Endothelial cell of umbilical vein (primary cell): Measurements from ENCODE around the gene HS3ST3A1. TPM values are rescaled to one million over a fixed set of nuclear protein-coding genes. Genes with fewer than 3 reads are reported as not detected.
A peak's percentile ranks its signal among the peaks of the same experiment; 100 is the strongest.

Source experiments
- BruUV-seq: library from RNA; stranded (reverse); fragments of 400-500 nt; replicated peaks from 2 replicates; lab custom pipeline; 2021; lab: Mats Ljungman, UMichigan
- CTCF ChIA-PET: fragments of 300-600, 350-600 bp; sonication (Branson Sonifier 250); formaldehyde crosslinking; loops from one replicate; lab custom pipeline; 2021; ENCODE audit warnings: antibody characterized with exemption, inconsistent platforms; lab: Charles Lee
- POLR2A ChIA-PET: fragments of 300-600, 350-600 bp; sonication (Branson Sonifier 250); formaldehyde crosslinking; loops from one replicate; lab custom pipeline; 2021; ENCODE audit warnings: antibody characterized with exemption, inconsistent platforms; lab: Charles Lee
- DNase-seq: peaks from one replicate; pipeline ENCODE4 v3.0.0-alpha.2; 2011; ENCODE audit warnings: low read depth, low spot score
- FAIRE-seq: peaks from 2 replicates; lab custom pipeline; 2011; peaks lifted over from hg19 to GRCh38; lab: Jason Lieb, UNC
- H2AFZ ChIP-seq: 2 replicates; pipeline ENCODE4 v1.6.0; 2012; ENCODE audit warnings: low read depth, low read length, control low read depth, inconsistent platforms
- H3K27ac ChIP-seq: 2 replicates; pipeline ENCODE4 v1.5.1; 2011; ENCODE audit warnings: low read depth, mild to moderate bottlenecking, control low read depth, low read length, moderate library complexity; ENCODE audit not compliant: insufficient read depth
- H3K27me3 ChIP-seq, 2 experiments: 2 replicates each; pipeline versions ENCODE4 v1.6.0 to v1.6.1; 2011; ENCODE audit warnings: low read length in 2 of 2, mixed read lengths in 1 of 2; ENCODE audit not compliant: control insufficient read depth in 2 of 2, insufficient read depth in 2 of 2
- H3K36me3 ChIP-seq, 2 experiments: 2 replicates in 1 of 2; 3 replicates in 1 of 2; pipeline ENCODE4 v1.5.1; 2011; ENCODE audit warnings: low read length in 2 of 2, mild to moderate bottlenecking in 1 of 2, moderate library complexity in 1 of 2; ENCODE audit not compliant: control insufficient read depth in 2 of 2, insufficient read depth in 2 of 2; ENCODE audit errors: extremely low read depth in 1 of 2
- H3K4me1 ChIP-seq: 3 replicates; pipeline ENCODE4 v1.5.1; 2011; ENCODE audit warnings: mild to moderate bottlenecking, low read length; ENCODE audit not compliant: control insufficient read depth, insufficient read depth; ENCODE audit errors: extremely low read depth
- H3K4me2 ChIP-seq: 2 replicates; pipeline ENCODE4 v1.6.1; 2011; ENCODE audit warnings: low read length, control low read depth, mixed read lengths; ENCODE audit not compliant: insufficient read depth
- H3K4me3 ChIP-seq, 3 experiments: fragments of 200-600 bp in 1 of 3; sonication (generic), shearing (Covaris generic) in 1 of 3; replicated peaks in 1 of 3; 2 replicates each; pipeline ENCODE4 v1.5.1; 2011 to 2016; ENCODE audit warnings: control low read depth in 3 of 3, low read length in 3 of 3, mild to moderate bottlenecking in 2 of 3, inconsistent platforms in 1 of 3, low read depth in 1 of 3, moderate library complexity in 1 of 3; ENCODE audit not compliant: insufficient read depth in 1 of 3
- H3K79me2 ChIP-seq: 2 replicates; pipeline ENCODE4 v1.6.0; 2012; ENCODE audit warnings: low read length, inconsistent platforms; ENCODE audit not compliant: control insufficient read depth, insufficient read depth
- H3K9ac ChIP-seq: replicated peaks from 2 replicates; pipeline ENCODE3; 2011; ENCODE audit warnings: low read length, control low read depth; ENCODE audit not compliant: insufficient read depth; ENCODE audit errors: extremely low read depth
- H3K9me1 ChIP-seq: replicated peaks from 3 replicates; pipeline ENCODE4 v1.6.0; 2011; ENCODE audit warnings: mild to moderate bottlenecking, low read length; ENCODE audit not compliant: control insufficient read depth, insufficient read depth; ENCODE audit errors: extremely low read depth
- H3K9me3 ChIP-seq: replicated peaks from 2 replicates; pipeline ENCODE4 v1.5.1; 2012; ENCODE audit warnings: low read length, inconsistent platforms; ENCODE audit not compliant: control insufficient read depth, insufficient read depth
- H4K20me1 ChIP-seq: replicated peaks from 2 replicates; pipeline ENCODE3; 2011; ENCODE audit warnings: mild to moderate bottlenecking, low read length; ENCODE audit not compliant: control insufficient read depth, insufficient read depth; ENCODE audit errors: extremely low read depth
- CTCF ChIP-seq, 2 donors: IDR thresholded peaks; 1 replicate in 1 of 2; 2 replicates in 1 of 2; pipeline ENCODE4 v1.5.1; 2011; ENCODE audit warnings: low read length in 2 of 2, mild to moderate bottlenecking in 2 of 2, moderate library complexity in 2 of 2, control low read depth in 1 of 2, inconsistent platforms in 1 of 2, low read depth in 1 of 2; ENCODE audit not compliant: insufficient read depth in 1 of 2; ENCODE audit errors: extremely low read depth in 1 of 2
- EZH2 ChIP-seq: IDR thresholded peaks from 2 replicates; pipeline ENCODE4 v1.6.1; 2012; ENCODE audit warnings: borderline replicate concordance, low read depth, mild to moderate bottlenecking, moderate library complexity, low read length, inconsistent platforms; ENCODE audit not compliant: severe bottlenecking
- FOS ChIP-seq: IDR thresholded peaks from 2 replicates; pipeline ENCODE4 v1.6.1; 2011; ENCODE audit warnings: mild to moderate bottlenecking, low read length, moderate library complexity, borderline replicate concordance; ENCODE audit not compliant: insufficient read depth
- GATA2 ChIP-seq: IDR thresholded peaks from 2 replicates; pipeline ENCODE4 v1.7.0; 2011; ENCODE audit warnings: low read depth, mild to moderate bottlenecking, moderate library complexity, mixed read lengths, low read length; ENCODE audit not compliant: insufficient read length, insufficient read depth
- JUN ChIP-seq: IDR thresholded peaks from 2 replicates; pipeline ENCODE4 v1.6.1; 2011; ENCODE audit warnings: borderline replicate concordance, low read depth; ENCODE audit not compliant: insufficient read length, insufficient read depth
- MAX ChIP-seq: IDR thresholded peaks from 2 replicates; pipeline ENCODE4 v1.6.1; 2011; ENCODE audit not compliant: insufficient read depth, insufficient read length
- MYC ChIP-seq: IDR thresholded peaks from one replicate; pipeline ENCODE4 v1.6.1; 2011; ENCODE audit warnings: mild to moderate bottlenecking, low read depth, low read length
- POLR2A ChIP-seq: IDR thresholded peaks from 2 replicates; pipeline ENCODE4 v1.6.1; 2012; ENCODE audit warnings: low read depth, mild to moderate bottlenecking, control low read depth, low read length
- POLR2AphosphoS5 ChIP-seq: IDR thresholded peaks from 2 replicates; pipeline ENCODE4 v1.6.1; 2012; ENCODE audit warnings: low read depth, mild to moderate bottlenecking, control low read depth, low read length, moderate library complexity; ENCODE audit not compliant: insufficient read depth
- dilution Hi-C: fragments of 300-500 bp; cut with MboI; formaldehyde crosslinking; loops from one replicate; pipeline ENCODE4 v1.15.0; 2019; ENCODE audit warnings: low sequenced_read_pairs; ENCODE audit not compliant: extremely low pct_ligation_motif_present
- intact Hi-C: fragments of 100-400 bp; cut with micrococcal nuclease; formaldehyde crosslinking; loops from one replicate; pipeline ENCODE4 v1.10.0; 2022
- polyA plus RNA-seq, 4 experiments: library from polyadenylated mRNA; depleted of rRNA in 3 of 4; stranded (reverse) in 3 of 4; unstranded in 1 of 4; fragments of >200 nt; gene quantifications; 2 replicates each; pipeline versions ENCODE4 v1.2.1 to v1.2.3, GENCODE V29; 2011 to 2012; ENCODE audit warnings: missing spikeins in 1 of 4
- total RNA-seq: library from RNA; stranded (reverse); gene quantifications from 2 replicates; pipeline ENCODE4 v1.2.3, GENCODE V29; 2021

The HS3ST3A1 gene
- total and polyA plus RNA-seq, 2 donors (not counting 3 experiments of a cell fraction or from before 2014, with no cell fraction given), result not detected

- no peaks in the 10 kb centered on the region for H3K9me3 ChIP-seq
- no peak overlapping the region for H2AFZ ChIP-seq
- ChIA-PET POLR2A (no interaction called here), CTCF (interaction anchor here (0.6 to 4.3 kb wide), 6 partner anchors 9 to 1328 kb away, joined by 3 to 66 read pairs (median 4); partner anchors contain the start of gene HS3ST3B1)
- H3K27ac ChIP-seq, result no peak overlapping the region
- no peak overlapping the region for H3K4me3 ChIP-seq
- dilution Hi-C loops (no loop called here), intact Hi-C loops (loop anchor here (5.0 to 10.0 kb wide), 2 partner anchors 466 to 1559 kb away; partner anchors contain the start of gene COX10)
- H3K4me2 ChIP-seq, result no peak overlapping the region
- H3K27me3 ChIP-seq, result peaks cover 13 to 27% of the 10 kb centered on the region in 2 experiments
- H4K20me1 ChIP-seq, result no peaks in the 10 kb centered on the region
- H3K79me2 ChIP-seq, result no peaks in the 10 kb centered on the region
- H3K4me1 ChIP-seq, result no peaks in the 10 kb centered on the region
- BruUV-seq, result no TSS peak
- FAIRE-seq (peak; percentile 43), DNase-seq (no peak)
- no peak for TF ChIP-seq JUN
- TF ChIP-seq GATA2, result no peak
- TF ChIP-seq POLR2A, result no peak
- no peak for TF ChIP-seq MYC
- no peak for TF ChIP-seq POLR2AphosphoS5
- TF ChIP-seq CTCF (IDR thresholded peaks at IDR 0.05; ENCODE audit: extremely low read depth in 1 of 2, insufficient read depth in 1 of 2, low read depth in 1 of 2, low read length in 2 of 2), result no peak
- TF ChIP-seq EZH2, result no peak
- no peak for TF ChIP-seq FOS
- TF ChIP-seq MAX, result no peak
- no peaks in the 10 kb centered on the region for H3K9me1 ChIP-seq
- no peak overlapping the region for H3K9ac ChIP-seq
- no peaks in the 10 kb centered on the region for H3K36me3 ChIP-seq
Measured at GRCh38 chr17:13598353-13599167, 3.2 kb downstream of the HS3ST3A1 start.
